Upper lobe of left lung (tissue), 4 donors: ENCODE measurements around the gene PHF21B.

ENCODE experiments used
- EP300 ChIP-seq, 4 donors: sonication (generic); formaldehyde crosslinking; IDR thresholded peaks; one replicate each; pipeline ENCODE4 v1.5.1; 2017; ENCODE audit warnings: antibody characterized with exemption in 4 of 4, control low read depth in 2 of 4
- POLR2A ChIP-seq, 4 donors: fragments of 450-650 bp; IDR thresholded peaks; one replicate each; pipeline ENCODE4 v1.5.1; 2016 to 2017; ENCODE audit warnings: antibody characterized with exemption in 4 of 4, mild to moderate bottlenecking in 2 of 4
- POLR2AphosphoS5 ChIP-seq, 2 donors: sonication (generic); formaldehyde crosslinking; IDR thresholded peaks; one replicate each; pipeline ENCODE4 v1.5.1; 2017; ENCODE audit warnings: antibody characterized with exemption in 2 of 2
- TF ChIP-seq, protein P1 (sequence below), 6 experiments: fragments of 450-650 bp in 4 of 6; fragments of 200-600 bp in 2 of 6; sonication (generic) in 2 of 6; IDR thresholded peaks; one replicate each; pipeline ENCODE4 v1.5.1; 2016 to 2019; ENCODE audit warnings: antibody characterized with exemption in 6 of 6

DNA sequence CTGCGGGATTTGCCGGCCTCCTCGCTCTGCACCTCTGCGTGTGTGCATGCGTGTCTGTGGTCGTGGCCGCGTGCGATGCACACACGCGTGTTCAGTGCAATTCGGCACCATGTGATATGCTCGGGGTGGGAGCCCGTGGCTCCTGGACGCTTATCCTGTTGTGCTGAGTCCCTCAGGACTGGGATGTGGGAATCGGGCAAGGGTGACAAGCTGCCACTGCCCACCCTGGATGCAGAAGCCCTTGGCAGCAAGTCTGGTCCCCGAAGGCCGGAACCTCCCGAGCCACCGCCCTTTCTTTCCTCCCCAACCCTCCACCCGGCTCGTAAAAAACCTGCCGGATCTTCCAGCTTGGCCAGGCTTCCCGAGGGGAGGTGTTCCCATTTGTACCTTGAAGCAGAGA is 128.2 kb downstream of the PHF21B start:
- TF ChIP-seq, protein P1, sequence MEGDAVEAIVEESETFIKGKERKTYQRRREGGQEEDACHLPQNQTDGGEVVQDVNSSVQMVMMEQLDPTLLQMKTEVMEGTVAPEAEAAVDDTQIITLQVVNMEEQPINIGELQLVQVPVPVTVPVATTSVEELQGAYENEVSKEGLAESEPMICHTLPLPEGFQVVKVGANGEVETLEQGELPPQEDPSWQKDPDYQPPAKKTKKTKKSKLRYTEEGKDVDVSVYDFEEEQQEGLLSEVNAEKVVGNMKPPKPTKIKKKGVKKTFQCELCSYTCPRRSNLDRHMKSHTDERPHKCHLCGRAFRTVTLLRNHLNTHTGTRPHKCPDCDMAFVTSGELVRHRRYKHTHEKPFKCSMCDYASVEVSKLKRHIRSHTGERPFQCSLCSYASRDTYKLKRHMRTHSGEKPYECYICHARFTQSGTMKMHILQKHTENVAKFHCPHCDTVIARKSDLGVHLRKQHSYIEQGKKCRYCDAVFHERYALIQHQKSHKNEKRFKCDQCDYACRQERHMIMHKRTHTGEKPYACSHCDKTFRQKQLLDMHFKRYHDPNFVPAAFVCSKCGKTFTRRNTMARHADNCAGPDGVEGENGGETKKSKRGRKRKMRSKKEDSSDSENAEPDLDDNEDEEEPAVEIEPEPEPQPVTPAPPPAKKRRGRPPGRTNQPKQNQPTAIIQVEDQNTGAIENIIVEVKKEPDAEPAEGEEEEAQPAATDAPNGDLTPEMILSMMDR (IDR thresholded peaks at IDR 0.05), result no peak
- TF ChIP-seq EP300 (IDR thresholded peaks at IDR 0.05), result no peak
- no peak for TF ChIP-seq POLR2A (IDR thresholded peaks at IDR 0.05)
- TF ChIP-seq POLR2AphosphoS5 (IDR thresholded peaks at IDR 0.05), result no peak
